Activated naive CD8-positive, alpha-beta T cell treated with anti-CD3 and anti-CD28 coated beads, Interleukin-2, amount 10 ng/mL, durations not matched to agents 7 days and 5 days (primary cell): Measurements from ENCODE around the gene NHSL2. TPM values are rescaled to one million over a fixed set of nuclear protein-coding genes. Genes with fewer than 3 reads are reported as not detected.
"Not testable (repeated sequence)": the region's sequence is repeated elsewhere in the genome, so short reads cannot be mapped to it uniquely, and the experiment has no call there.

Source experiments
- ATAC-seq: fragments of 150-1000 bp; cut with Tn5 transposase; one replicate; pipeline ENCODE4 v1.10.0; 2021; ENCODE audit warnings: low read depth, moderate library complexity
- POLR2A ChIA-PET: fragments of 350-600 bp; sonication (Branson Sonifier 250); formaldehyde crosslinking; loops from one replicate; lab custom pipeline; 2021; ENCODE audit warnings: antibody characterized with exemption; lab: Charles Lee
- DNase-seq: peaks from one replicate; pipeline ENCODE4 v3.0.0; 2021
- H3K27ac Mint-ChIP-seq: one replicate; pipeline ENCODE4 v1.8.0; 2022; ENCODE audit warnings: mild to moderate bottlenecking, mixed read lengths
- H3K27me3 Mint-ChIP-seq: one replicate; pipeline ENCODE4 v1.8.0; 2022; ENCODE audit warnings: mild to moderate bottlenecking, moderate library complexity, mixed read lengths
- H3K36me3 Mint-ChIP-seq: one replicate; pipeline ENCODE4 v1.8.0; 2021; ENCODE audit warnings: mild to moderate bottlenecking, mixed read lengths
- H3K4me1 Mint-ChIP-seq: one replicate; pipeline ENCODE4 v1.8.0; 2021; ENCODE audit warnings: mixed read lengths
- H3K4me3 Mint-ChIP-seq: one replicate; pipeline ENCODE4 v1.8.0; 2022; ENCODE audit warnings: mild to moderate bottlenecking, moderate library complexity, mixed read lengths
- H3K9me3 Mint-ChIP-seq: one replicate; pipeline ENCODE4 v1.8.0; 2021; ENCODE audit warnings: mixed read lengths
- total RNA-seq, 2 experiments: library from RNA; stranded (reverse); gene quantifications; one replicate each; pipeline ENCODE4 v1.2.3, GENCODE V29; 2021

NHSL2 gene
- 1 to 10 TPM; 1.6 TPM for total RNA-seq

DNA sequence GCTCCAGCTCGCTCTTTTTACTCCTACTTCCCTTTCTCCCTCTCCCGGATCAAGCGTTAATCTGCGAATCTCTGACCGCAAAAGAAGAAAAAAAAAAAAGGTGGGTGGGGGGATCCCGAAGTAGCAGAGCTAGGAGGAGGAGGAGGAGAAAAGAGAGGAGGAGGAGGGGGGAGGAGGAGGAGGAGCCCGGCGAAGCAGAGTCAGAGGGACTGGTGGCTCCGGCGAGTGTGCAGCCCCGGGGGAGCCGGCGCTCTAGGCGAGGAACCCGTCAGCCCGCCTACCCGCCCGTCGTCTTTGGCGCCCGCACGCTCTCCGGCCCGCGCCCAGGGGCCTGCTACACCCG, at the start of gene NHSL2:
Gene NHSL2 (plus strand): TSS at position 203 of the 343 bp plus-strand sequence.
- peak within 1 kb of the TSS; percentile 40 for H3K4me3 Mint-ChIP-seq
- no peak within 1 kb of the TSS for H3K27ac Mint-ChIP-seq
- peak; percentile 49 for ATAC-seq
- DNase-seq: peak; percentile 41
- H3K36me3 Mint-ChIP-seq: no peaks in the 10 kb centered on the region
- no peaks in the 10 kb centered on the region for H3K4me1 Mint-ChIP-seq
- H3K9me3 Mint-ChIP-seq: no peaks in the 10 kb centered on the region
- H3K27me3 Mint-ChIP-seq: peaks cover 47% of the 10 kb centered on the region
- POLR2A ChIA-PET: no interaction called here

DNA sequence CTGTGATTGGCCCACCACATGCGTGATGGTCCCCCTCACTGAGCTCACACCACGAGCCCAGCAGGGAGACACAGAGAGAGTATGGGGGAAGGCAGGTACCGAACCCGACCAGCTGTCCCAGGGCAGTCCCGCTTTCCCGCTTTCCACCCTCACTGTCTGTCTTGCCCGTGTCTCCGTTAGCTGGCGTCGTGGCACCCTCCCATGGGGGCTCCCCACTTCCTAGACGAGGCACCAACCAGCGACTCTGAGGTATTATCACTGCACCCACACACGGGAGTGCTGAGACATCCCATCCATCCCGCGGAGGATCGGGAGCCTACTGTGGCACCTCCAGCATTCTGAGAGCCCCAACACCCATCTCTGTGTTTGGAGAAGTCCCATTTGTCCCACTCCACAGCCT, 43.0 kb upstream of the NHSL2 start:
- H3K27me3 Mint-ChIP-seq: peaks cover 4% of the 10 kb centered on the region
- POLR2A ChIA-PET: no interaction called here
- H3K27ac Mint-ChIP-seq: no peak overlapping the region
- DNase-seq: no peak
- peaks cover 5% of the 10 kb centered on the region for H3K4me1 Mint-ChIP-seq
- no peak overlapping the region for H3K4me3 Mint-ChIP-seq
- no peaks in the 10 kb centered on the region for H3K9me3 Mint-ChIP-seq
- no peak for ATAC-seq
- H3K36me3 Mint-ChIP-seq: no peaks in the 10 kb centered on the region

DNA sequence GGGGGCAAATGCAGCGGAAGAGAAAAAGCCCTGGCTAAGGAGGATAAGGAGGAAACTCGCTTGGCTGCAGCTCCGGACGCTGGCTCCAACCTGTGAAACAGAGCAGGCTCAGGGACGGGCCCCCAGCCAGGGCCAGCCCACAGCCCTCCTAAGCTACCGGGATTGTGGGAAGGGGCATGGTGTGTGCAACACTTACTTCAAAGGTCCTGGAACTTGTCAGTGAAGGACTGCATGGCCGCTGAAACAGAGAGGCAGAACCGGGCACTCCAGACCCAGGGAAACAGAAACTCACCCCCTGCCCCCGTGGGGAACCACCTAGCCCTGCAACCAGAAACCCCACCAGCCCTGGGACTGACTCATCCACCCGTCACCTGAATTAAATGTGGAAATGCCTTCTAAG, 41.1 kb upstream of the NHSL2 start:
- H3K4me3 Mint-ChIP-seq, H3K27ac Mint-ChIP-seq, POLR2A ChIA-PET, H3K4me1 Mint-ChIP-seq, H3K9me3 Mint-ChIP-seq, H3K36me3 Mint-ChIP-seq, ATAC-seq, DNase-seq, H3K27me3 Mint-ChIP-seq: not testable (repeated sequence)

DNA sequence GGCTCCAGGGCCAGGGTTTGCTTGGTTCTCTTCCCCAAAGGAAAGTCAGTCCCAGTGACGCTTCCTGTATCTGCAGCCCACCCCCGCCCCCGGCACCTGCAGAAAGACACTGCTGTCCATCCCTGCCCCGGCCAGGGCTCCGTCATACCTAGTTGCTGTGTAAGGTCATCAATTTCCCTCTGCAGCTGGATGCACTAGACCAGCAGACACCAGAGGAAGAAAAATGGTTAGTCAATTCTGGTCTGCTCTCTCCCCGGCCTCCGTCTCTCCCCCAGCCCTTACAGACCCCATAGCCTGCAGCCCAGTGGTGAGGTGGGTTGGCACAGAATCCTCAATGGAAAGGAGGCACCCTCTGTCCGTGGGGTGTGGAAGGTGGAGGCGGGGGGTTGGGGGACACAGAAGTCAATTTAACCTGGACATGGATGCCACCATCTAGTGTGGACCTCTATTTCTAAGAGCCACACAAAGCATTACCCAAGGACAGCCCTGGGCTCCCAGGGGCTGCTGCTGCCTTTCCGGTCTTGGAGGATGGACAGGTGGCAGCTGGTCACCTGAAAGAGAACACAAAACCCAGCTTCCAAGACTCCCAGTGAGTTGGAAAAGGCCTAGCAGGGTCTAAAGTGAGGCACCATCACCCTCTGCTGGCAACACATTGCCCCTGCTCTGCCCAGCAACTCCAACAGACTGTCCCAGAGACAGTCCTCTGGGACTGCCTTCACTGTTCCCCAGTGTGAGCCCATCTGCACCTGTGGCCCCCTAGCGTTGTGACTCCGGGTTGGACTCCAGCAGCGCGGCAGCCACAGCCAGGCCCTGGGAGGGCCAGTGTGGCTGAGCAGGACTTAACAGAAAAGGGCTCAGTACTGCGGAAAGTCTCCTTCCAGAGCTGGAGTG, 40.2 kb upstream of the NHSL2 start:
- DNase-seq: no peak
- Mint-ChIP-seq H3K27ac (no peak overlapping the region), H3K4me1 (peaks cover 5% of the 10 kb centered on the region), H3K4me3 (no peak overlapping the region), H3K9me3 (no peaks in the 10 kb centered on the region), H3K27me3 (peaks cover 4% of the 10 kb centered on the region), H3K36me3 (no peaks in the 10 kb centered on the region)
- no peak for ATAC-seq
- POLR2A ChIA-PET: no interaction called here

DNA sequence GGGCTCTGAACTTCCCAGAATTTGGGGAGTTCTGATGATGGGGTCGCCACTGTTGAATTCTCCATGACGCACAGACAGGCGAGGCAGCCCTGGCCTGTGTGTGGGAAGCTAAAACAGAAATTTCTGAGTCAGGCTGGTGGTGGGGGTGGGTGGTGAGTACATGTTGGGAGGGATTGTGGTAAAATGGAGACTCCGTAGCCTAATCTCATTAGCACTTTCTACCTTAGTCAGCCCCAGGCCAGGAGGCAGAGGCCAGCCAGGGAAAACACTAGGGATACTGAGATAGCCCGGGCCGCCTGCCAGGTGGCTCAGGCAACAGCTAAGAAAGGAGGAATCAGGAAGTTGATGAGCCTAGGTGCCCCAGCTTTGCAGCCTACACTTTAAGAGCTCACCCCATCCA, 39.3 kb upstream of the NHSL2 start:
- ATAC-seq: no peak

DNA sequence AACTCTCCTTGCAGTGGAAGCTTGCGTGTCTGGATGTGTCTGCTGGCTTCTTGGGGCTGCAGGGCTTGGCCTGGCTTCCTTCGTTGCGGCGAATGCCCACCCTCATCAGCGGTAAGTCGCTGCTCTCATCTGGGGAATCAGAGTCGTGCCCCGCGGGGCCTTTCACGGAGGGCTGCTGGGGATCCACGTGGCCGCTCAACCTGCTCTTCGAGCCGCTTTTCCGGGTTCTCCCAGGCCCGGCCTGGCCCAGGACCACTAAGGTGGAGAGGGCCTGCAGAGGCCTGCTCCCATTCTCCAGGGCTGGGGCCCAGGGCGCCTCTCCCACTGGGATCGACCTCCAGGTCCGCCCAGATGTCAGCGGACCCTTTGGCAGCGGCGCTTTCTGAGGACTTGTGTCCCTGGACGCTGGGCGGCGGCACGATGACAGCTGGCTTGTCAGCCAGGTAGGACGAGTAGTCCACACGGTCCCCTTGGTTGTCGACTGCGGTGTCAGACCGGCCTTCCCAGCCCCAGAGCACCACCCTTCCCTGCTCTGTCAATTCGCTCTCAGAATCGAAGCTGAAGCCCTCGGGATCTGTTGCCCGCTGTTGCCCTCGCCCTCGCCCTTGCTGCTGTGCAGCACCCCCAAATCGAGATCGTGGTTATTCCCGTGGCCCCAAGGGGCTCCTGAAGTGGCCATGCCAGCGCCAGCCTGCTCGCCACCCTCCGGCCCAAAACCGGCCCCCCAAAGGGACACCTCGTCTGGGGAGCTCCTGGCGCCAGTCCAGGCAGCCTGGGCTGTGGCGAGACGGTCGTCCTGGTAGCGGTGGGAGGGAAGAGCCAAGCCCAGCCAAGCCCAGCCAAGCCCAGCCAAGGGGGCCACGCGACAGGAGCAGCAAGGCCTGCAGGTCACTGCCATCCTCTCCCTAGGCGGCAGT, 37.8 kb upstream of the NHSL2 start:
- POLR2A ChIA-PET: no interaction called here
- no peak for DNase-seq
- H3K9me3 Mint-ChIP-seq: no peaks in the 10 kb centered on the region
- no peak overlapping the region for H3K4me3 Mint-ChIP-seq
- no peak for ATAC-seq
- peaks cover 4% of the 10 kb centered on the region for H3K27me3 Mint-ChIP-seq
- peaks cover 5% of the 10 kb centered on the region for H3K4me1 Mint-ChIP-seq
- no peaks in the 10 kb centered on the region for H3K36me3 Mint-ChIP-seq
- H3K27ac Mint-ChIP-seq: no peak overlapping the region

More for the DNA sequence above, 39.3 kb upstream of the NHSL2 start:
- H3K4me1 Mint-ChIP-seq: peaks cover 5% of the 10 kb centered on the region
- no peaks in the 10 kb centered on the region for H3K9me3 Mint-ChIP-seq
- H3K4me3 Mint-ChIP-seq: no peak overlapping the region
- H3K27ac Mint-ChIP-seq: no peak overlapping the region
- H3K27me3 Mint-ChIP-seq: peaks cover 4% of the 10 kb centered on the region
- POLR2A ChIA-PET: no interaction called here
- no peaks in the 10 kb centered on the region for H3K36me3 Mint-ChIP-seq
- no peak for DNase-seq

GRCh38 chrX:71873459-71873833, 37.2 kb upstream of the NHSL2 start:
- ATAC-seq: no peak
- no peak overlapping the region for H3K4me3 Mint-ChIP-seq
- H3K4me1 Mint-ChIP-seq: peaks cover 5% of the 10 kb centered on the region
- no peaks in the 10 kb centered on the region for H3K36me3 Mint-ChIP-seq
- no peak for DNase-seq
- POLR2A ChIA-PET: no interaction called here
- H3K27me3 Mint-ChIP-seq: peaks cover 6% of the 10 kb centered on the region
- H3K27ac Mint-ChIP-seq: no peak overlapping the region
- H3K9me3 Mint-ChIP-seq: no peaks in the 10 kb centered on the region

- H3K27ac Mint-ChIP-seq, POLR2A ChIA-PET, ATAC-seq, DNase-seq, H3K4me3 Mint-ChIP-seq, H3K4me1 Mint-ChIP-seq, H3K36me3 Mint-ChIP-seq, H3K9me3 Mint-ChIP-seq: not testable (repeated sequence)
- H3K27me3 Mint-ChIP-seq: peaks cover 13% of the 10 kb centered on the region
Measured at GRCh38 chrX:71876841-71877240, 33.8 kb upstream of the NHSL2 start.

DNA sequence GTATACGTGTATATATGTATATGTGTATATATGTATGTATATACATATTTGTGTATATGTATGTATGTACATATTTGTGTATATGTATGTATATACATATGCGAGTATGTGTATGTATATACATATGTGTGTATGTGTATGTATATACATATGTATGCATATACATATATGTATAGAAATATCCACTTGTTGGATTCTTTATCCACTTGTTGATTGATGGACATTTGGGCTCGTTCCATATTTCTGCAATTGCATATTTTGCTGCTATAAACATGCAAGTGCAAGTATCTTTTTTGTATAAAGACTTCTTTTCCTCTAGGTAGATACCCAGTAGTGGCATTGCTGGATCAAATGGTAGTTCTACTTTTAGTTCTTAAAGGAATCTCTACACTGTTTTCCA, 25.5 kb upstream of the NHSL2 start:
- H3K27ac Mint-ChIP-seq: no peak overlapping the region
- no peaks in the 10 kb centered on the region for H3K9me3 Mint-ChIP-seq
- peaks cover 8% of the 10 kb centered on the region for H3K27me3 Mint-ChIP-seq
- no peaks in the 10 kb centered on the region for H3K36me3 Mint-ChIP-seq
- no peaks in the 10 kb centered on the region for H3K4me1 Mint-ChIP-seq
- POLR2A ChIA-PET: no interaction called here
- ATAC-seq: no peak
- no peak for DNase-seq
- no peak overlapping the region for H3K4me3 Mint-ChIP-seq

DNA sequence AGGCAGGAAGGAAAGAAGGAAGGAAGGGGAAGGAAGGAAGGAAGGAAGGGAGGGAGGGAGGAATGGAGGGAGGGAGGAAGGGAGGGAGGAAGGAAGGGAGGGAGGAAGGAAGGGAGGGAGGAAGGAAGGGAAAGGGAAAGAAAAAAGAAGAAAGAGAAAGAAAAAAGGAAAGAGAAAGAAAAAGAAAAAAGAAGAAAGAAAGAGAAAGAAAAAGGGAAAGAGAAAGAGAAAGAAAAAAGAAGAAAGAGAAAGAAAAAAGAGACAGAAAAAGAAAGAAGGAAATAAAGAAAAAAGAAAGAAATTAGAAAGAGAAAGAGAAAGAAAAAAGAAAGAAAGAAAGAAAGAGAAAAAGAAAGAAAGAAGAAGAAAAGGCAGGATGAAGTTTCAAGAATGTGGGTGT, 15.0 kb upstream of the NHSL2 start:
- no peak for DNase-seq
- H3K36me3 Mint-ChIP-seq: no peaks in the 10 kb centered on the region
- peaks cover 3% of the 10 kb centered on the region for H3K4me1 Mint-ChIP-seq
- H3K27ac Mint-ChIP-seq: no peak overlapping the region
- POLR2A ChIA-PET: no interaction called here
- no peaks in the 10 kb centered on the region for H3K9me3 Mint-ChIP-seq
- no peak for ATAC-seq
- H3K4me3 Mint-ChIP-seq: no peak overlapping the region
- H3K27me3 Mint-ChIP-seq: peaks cover 4% of the 10 kb centered on the region

DNA sequence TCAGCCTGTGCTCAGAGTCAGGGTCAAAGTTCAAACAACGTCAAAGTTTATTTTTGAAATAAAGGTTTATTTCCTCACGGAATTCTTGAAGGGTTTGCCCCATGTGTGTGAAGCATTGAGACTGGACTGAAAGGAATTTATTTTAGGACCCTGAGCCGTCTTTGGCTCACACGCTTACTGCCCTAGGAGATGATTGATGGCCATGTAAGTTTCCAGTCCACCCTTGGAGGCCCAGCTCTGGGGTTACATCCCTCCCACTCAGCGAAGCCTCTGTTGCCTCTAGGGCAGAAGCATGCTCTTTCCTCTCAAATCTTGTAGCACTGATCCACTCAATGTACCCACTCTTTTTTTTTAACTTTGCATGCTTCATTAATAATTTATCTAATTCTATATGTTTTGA, 4.5 kb upstream of the NHSL2 start:
- POLR2A ChIA-PET: no interaction called here
- Mint-ChIP-seq H3K4me3 (no peak overlapping the region), H3K9me3 (no peaks in the 10 kb centered on the region), H3K27ac (no peak overlapping the region), H3K36me3 (no peaks in the 10 kb centered on the region), H3K4me1 (no peaks in the 10 kb centered on the region), H3K27me3 (peaks cover 29% of the 10 kb centered on the region)
- ATAC-seq (no peak), DNase-seq (no peak)

- Mint-ChIP-seq H3K27ac (no peak overlapping the region), H3K4me3 (no peak overlapping the region), H3K4me1 (no peaks in the 10 kb centered on the region), H3K9me3 (no peaks in the 10 kb centered on the region), H3K36me3 (no peaks in the 10 kb centered on the region), H3K27me3 (peaks cover 42% of the 10 kb centered on the region)
- no peak for DNase-seq
- no peak for ATAC-seq
- POLR2A ChIA-PET: no interaction called here
Measured at GRCh38 chrX:71908387-71908786, 2.3 kb upstream of the NHSL2 start.

DNA sequence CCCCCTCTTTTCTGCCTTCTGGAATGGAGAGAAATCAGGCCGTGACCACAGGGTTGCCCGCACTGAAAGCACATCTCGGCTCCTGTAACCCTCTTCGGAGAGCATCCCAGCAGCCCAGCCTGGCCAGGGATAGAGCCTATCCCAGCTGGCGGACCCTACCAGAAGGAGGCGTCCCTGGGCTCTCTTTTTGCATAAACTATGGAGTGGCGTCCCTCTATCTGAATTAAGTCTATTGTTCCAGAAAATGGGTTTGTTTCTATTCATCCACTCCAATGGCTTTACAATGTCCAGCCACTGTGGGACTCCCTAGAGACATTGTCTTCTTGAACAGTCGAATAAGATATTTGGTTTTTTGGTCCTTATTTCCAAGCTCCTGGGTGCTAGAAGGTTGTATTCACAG, 689 bp upstream of the NHSL2 start:
- Mint-ChIP-seq H3K4me3 (no peak overlapping the region), H3K4me1 (no peaks in the 10 kb centered on the region), H3K36me3 (no peaks in the 10 kb centered on the region), H3K9me3 (no peaks in the 10 kb centered on the region), H3K27ac (no peak overlapping the region), H3K27me3 (peaks cover 45% of the 10 kb centered on the region)
- ATAC-seq: no peak
- POLR2A ChIA-PET: no interaction called here
- no peak for DNase-seq
